K562 (cell line): ENCODE data around the gene ARL13B. TPM values are rescaled to one million over a fixed set of nuclear protein-coding genes. Genes with fewer than 3 reads are reported as not detected.

Experiments used
- BCLAF1 ChIP-seq, 2 experiments: fragments of 450-650 bp in 1 of 2; IDR thresholded peaks; 2 replicates each; pipeline ENCODE4 v1.6.1; 2011 to 2017; ENCODE audit warnings: low read depth in 2 of 2, antibody characterized with exemption in 1 of 2, borderline replicate concordance in 1 of 2, low read length in 1 of 2, mild to moderate bottlenecking in 1 of 2, mixed read lengths in 1 of 2; ENCODE audit not compliant: control insufficient read depth in 1 of 2
- BRD4 ChIP-seq: fragments of 200-600 bp; sonication (generic); IDR thresholded peaks from 2 replicates; pipeline ENCODE4 v1.6.1; 2017; ENCODE audit warnings: inconsistent platforms
- CCAR2 ChIP-seq: fragments of 200-400 bp; formaldehyde crosslinking; IDR thresholded peaks from 2 replicates; pipeline ENCODE4 v1.6.1; 2017; ENCODE audit warnings: mild to moderate bottlenecking, low read depth, low read length
- CREM ChIP-seq: IDR thresholded peaks from 2 replicates; pipeline ENCODE4 v1.6.1; 2014; ENCODE audit warnings: antibody characterized with exemption, low read depth
- DLX4 ChIP-seq: fragments of 250-450 bp; sonication (Bioruptor Pico); IDR thresholded peaks from 2 replicates; pipeline ENCODE4 v1.6.1; 2021; ENCODE audit warnings: mild to moderate bottlenecking
- FOS ChIP-seq: IDR thresholded peaks from 3 replicates; pipeline ENCODE4 v1.6.1; 2011; ENCODE audit not compliant: insufficient read length; ENCODE audit errors: extremely low read depth
- FOXP1 ChIP-seq: sonication (generic); formaldehyde crosslinking; IDR thresholded peaks from 2 replicates; pipeline ENCODE4 v1.8.0; 2022; ENCODE audit warnings: mild to moderate bottlenecking, missing genetic modification reagents
- HDAC2 ChIP-seq: fragments of 450-650 bp; IDR thresholded peaks from 2 replicates; pipeline ENCODE4 v1.6.1; 2016; ENCODE audit warnings: mild to moderate bottlenecking
- KLF10 ChIP-seq: fragments of 250-450 bp; sonication (Bioruptor Pico); IDR thresholded peaks from 2 replicates; pipeline ENCODE4 v1.6.1; 2021; ENCODE audit warnings: matching md5 sums
- MBD2 ChIP-seq: sonication (generic); IDR thresholded peaks from 2 replicates; pipeline ENCODE4 v1.6.1; 2016; ENCODE audit warnings: low read depth, borderline replicate concordance
- MEF2A ChIP-seq: IDR thresholded peaks from 2 replicates; pipeline ENCODE4 v1.6.1; 2011; ENCODE audit warnings: low read depth, mild to moderate bottlenecking, low read length, moderate library complexity; ENCODE audit not compliant: control insufficient read depth
- MIER1 ChIP-seq: fragments of 450-650 bp; IDR thresholded peaks from 2 replicates; pipeline ENCODE4 v1.6.1; 2016; ENCODE audit warnings: antibody characterized with exemption, mild to moderate bottlenecking, low read depth
- NR2C1 ChIP-seq, 2 experiments: fragments of 450-650 bp; IDR thresholded peaks; 2 replicates each; pipeline ENCODE4 v1.6.1; 2017; ENCODE audit warnings: mild to moderate bottlenecking in 2 of 2, antibody characterized with exemption in 1 of 2, inconsistent platforms in 1 of 2, missing compliant biosample characterization in 1 of 2, missing genetic modification characterization in 1 of 2
- NUFIP1 ChIP-seq: fragments of 450-650 bp; IDR thresholded peaks from 2 replicates; pipeline ENCODE4 v1.6.1; 2018; ENCODE audit not compliant: partially characterized antibody
- RBBP5 ChIP-seq: fragments of 200-600 bp; sonication (generic); IDR thresholded peaks from 2 replicates; pipeline ENCODE4 v1.6.1; 2012; ENCODE audit warnings: borderline replicate concordance, mild to moderate bottlenecking, low read length, control low read depth, inconsistent platforms; ENCODE audit not compliant: insufficient read depth, poor library complexity, severe bottlenecking
- SMAD2 ChIP-seq: fragments of 150-350 bp; IDR thresholded peaks from 2 replicates; pipeline ENCODE4 v1.6.1; 2014; ENCODE audit warnings: low read depth, mild to moderate bottlenecking, low read length
- ZC3H4 ChIP-seq: sonication (generic); formaldehyde crosslinking; IDR thresholded peaks from 2 replicates; pipeline ENCODE4 v1.9.0; 2021; ENCODE audit warnings: missing genetic modification reagents, borderline replicate concordance
- ZNF263 ChIP-seq: sonication (generic); formaldehyde crosslinking; IDR thresholded peaks from 2 replicates; pipeline ENCODE4 v1.8.0; 2022; ENCODE audit warnings: mild to moderate bottlenecking, missing genetic modification reagents, borderline replicate concordance
- ZNF282 ChIP-seq: sonication (generic); formaldehyde crosslinking; IDR thresholded peaks from 2 replicates; pipeline ENCODE4 v1.8.1; 2023; ENCODE audit warnings: missing genetic modification reagents
- ZNF41 ChIP-seq: fragments of 250-450 bp; sonication (Bioruptor Pico); conservative IDR thresholded peaks from 2 replicates; pipeline ENCODE4 v1.4.0; 2020; ENCODE audit warnings: mild to moderate bottlenecking
- ZNF740 ChIP-seq, 3 experiments: fragments of 200-800 bp in 1 of 3; sonication (Bioruptor generic) in 1 of 3; sonication (generic) in 1 of 3; formaldehyde crosslinking in 1 of 3; IDR thresholded peaks; 2 replicates each; pipeline versions ENCODE4 v1.6.1 to v1.8.0; 2016 to 2022; ENCODE audit warnings: mild to moderate bottlenecking in 2 of 3, missing compliant biosample characterization in 2 of 3, missing genetic modification characterization in 2 of 3, missing genetic modification reagents in 1 of 3
- ZSCAN32 ChIP-seq: fragments of 450-650 bp; formaldehyde crosslinking; IDR thresholded peaks from 2 replicates; pipeline ENCODE4 v1.4.0; 2020; ENCODE audit warnings: mild to moderate bottlenecking, moderate library complexity
- polyA plus RNA-seq, 8 experiments: library from polyadenylated mRNA; depleted of rRNA in 4 of 8; stranded (reverse) in 5 of 8; unstranded in 3 of 8; fragments of >200 nt; fragmentation: Nextera tagmentation in 2 of 8; fragmentation: Illumina TruSeq in 1 of 8; extraction: Ambion mirVana in 2 of 8; extraction: Trizol in 1 of 8; gene quantifications; 2 replicates each; pipeline versions ENCODE4 v1.2.1 to v1.2.3, GENCODE V29; 2011 to 2014; ENCODE audit warnings: inconsistent platforms in 1 of 8, missing spikeins in 1 of 8
- total RNA-seq, 7 experiments: library from RNA; depleted of rRNA in 6 of 7; stranded (reverse); fragments of >200 nt in 6 of 7; fragmentation: Illumina TruSeq in 2 of 7; extraction: Trizol in 2 of 7; gene quantifications; 2 replicates each; pipeline versions ENCODE4 v1.2.1 to v1.2.3, GENCODE V29; 2011 to 2021; ENCODE audit warnings: low replicate concordance in 1 of 7
- TF ChIP-seq, protein P1 (sequence below): conservative IDR thresholded peaks from 2 replicates; pipeline ENCODE4 v1.6.1; 2011; ENCODE audit warnings: low read depth, mild to moderate bottlenecking, low read length; ENCODE audit not compliant: control insufficient read depth

Gene ARL13B
- total and polyA plus RNA-seq, 9 of the 15 experiments (the other 6 are each of a cell fraction or from before 2014, with no cell fraction given) = 4.1 to 16.9 (median 12.2) TPM

- TF ChIP-seq FOXP1 (no peak), SMAD2 (no peak), CREM (0 out of 2 replicates have a peak, but pooled peaks have one; percentile 46), MIER1 (no peak), MBD2 (no peak), MEF2A (no peak), ZNF282 (no peak), CCAR2 (no peak), KLF10 (CRISPR knock-in tag) (no peak), ZNF263 (CRISPR knock-in tag) (no peak), BRD4 (no peak), ZC3H4 (CRISPR knock-in tag) (no peak), BCLAF1 (IDR thresholded peaks at IDR 0.05; ENCODE audit: borderline replicate concordance in 1 of 2, control insufficient read depth in 1 of 2, low read depth in 2 of 2, low read length in 1 of 2) (no peak), NR2C1 (IDR thresholded peaks at IDR 0.05) (no peak), NR2C1 (tag; IDR thresholded peaks at IDR 0.05) (no peak), ZNF740 (CRISPR knock-in tag; IDR thresholded peaks at IDR 0.05) (no peak), ZNF740 (tag; IDR thresholded peaks at IDR 0.05) (no peak), ZNF41 (no peak), HDAC2 (no peak), ZSCAN32 (no peak), NUFIP1 (no peak), DLX4 (CRISPR knock-in tag) (no peak), FOS (no peak), RBBP5 (peak; percentile 37)
- TF ChIP-seq, protein P1, sequence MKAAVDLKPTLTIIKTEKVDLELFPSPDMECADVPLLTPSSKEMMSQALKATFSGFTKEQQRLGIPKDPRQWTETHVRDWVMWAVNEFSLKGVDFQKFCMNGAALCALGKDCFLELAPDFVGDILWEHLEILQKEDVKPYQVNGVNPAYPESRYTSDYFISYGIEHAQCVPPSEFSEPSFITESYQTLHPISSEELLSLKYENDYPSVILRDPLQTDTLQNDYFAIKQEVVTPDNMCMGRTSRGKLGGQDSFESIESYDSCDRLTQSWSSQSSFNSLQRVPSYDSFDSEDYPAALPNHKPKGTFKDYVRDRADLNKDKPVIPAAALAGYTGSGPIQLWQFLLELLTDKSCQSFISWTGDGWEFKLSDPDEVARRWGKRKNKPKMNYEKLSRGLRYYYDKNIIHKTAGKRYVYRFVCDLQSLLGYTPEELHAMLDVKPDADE = no peak
These were observed 1.7 kb downstream of the ARL13B start (continued) for GRCh38 chr3:93981649-93982048.
